Stimulated activated CD8-positive, alpha-beta memory T cell treated with anti-CD3 and anti-CD28 coated beads, Interleukin-15, amount 100 ng/mL, for 4 hours (primary cell): ENCODE measurements around the gene CXCR5.

Source experiments
- DNase-seq, 2 donors: peaks; one replicate each; pipeline ENCODE4 v3.0.0-alpha.2; 2020; ENCODE audit warnings: low read depth in 2 of 2

The CXCR5 gene

DNA sequence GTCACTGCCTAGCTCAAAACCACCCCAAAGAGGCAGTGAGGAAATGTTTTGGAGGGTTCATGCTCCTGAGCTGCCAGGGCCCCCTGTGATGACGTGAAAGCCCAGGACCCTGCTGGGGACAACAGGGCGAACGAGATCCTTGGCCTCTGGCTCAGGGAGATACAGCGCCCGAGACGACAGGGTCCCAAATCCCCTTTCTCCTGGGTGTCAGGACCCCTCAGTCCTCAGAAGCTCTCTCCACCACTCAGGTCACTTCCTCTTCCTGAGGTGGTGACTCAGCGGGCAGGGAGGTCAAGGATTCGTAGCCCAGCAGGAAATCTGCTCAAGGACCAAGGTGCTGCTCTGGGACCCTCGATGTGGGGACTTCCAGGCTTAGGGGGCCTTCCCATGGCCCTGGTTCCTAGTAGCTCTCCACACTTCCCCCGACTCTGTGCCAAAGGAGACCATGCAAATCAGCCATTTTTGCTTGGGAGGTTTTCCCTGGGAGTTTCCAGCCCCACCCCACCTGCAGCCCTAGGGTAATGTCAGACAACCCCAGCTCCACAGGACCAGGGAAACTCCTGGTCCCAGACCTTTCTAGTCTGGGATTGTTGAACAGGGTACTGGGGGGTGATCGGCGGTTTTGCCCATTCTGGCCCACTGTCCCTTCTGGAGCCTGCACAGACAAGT lies 29.2 kb downstream of the CXCR5 start:
- no peak for DNase-seq

DNA sequence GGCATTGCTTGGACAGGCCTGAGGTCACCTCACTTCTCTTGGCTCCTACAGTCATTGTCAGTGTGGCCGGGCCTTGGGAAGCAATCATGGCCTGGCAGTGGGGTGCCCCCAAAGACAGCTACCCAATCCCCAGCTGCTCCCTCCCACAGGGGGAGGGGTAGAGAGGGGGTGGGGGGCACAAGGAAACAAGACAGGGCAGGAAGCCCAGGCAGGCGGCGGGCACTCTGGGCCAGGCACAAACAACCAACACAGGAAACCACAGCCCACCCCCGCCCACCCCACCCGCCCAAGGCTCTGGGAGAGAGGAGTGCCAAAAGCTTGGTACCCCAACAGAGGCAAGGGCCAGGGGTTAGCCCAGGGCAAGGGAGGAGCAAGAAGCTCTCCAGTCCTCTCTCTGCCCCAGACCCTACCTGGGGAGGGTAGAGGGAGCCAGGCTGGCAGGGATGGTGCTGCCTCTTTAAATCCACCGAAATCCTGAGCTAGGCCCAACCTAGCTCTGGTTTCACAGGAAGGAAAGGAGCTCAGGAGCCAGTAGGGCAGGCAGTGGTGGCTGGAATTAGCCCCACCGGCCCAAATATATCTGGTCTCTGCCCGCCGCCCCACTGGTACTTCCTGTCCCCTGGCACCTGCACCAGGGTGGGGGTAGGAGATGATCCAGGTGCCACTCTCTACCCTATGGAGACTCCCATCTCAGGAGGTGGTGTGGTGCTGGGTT lies 29.9 kb downstream of the CXCR5 start:
- DNase-seq: no peak

DNA sequence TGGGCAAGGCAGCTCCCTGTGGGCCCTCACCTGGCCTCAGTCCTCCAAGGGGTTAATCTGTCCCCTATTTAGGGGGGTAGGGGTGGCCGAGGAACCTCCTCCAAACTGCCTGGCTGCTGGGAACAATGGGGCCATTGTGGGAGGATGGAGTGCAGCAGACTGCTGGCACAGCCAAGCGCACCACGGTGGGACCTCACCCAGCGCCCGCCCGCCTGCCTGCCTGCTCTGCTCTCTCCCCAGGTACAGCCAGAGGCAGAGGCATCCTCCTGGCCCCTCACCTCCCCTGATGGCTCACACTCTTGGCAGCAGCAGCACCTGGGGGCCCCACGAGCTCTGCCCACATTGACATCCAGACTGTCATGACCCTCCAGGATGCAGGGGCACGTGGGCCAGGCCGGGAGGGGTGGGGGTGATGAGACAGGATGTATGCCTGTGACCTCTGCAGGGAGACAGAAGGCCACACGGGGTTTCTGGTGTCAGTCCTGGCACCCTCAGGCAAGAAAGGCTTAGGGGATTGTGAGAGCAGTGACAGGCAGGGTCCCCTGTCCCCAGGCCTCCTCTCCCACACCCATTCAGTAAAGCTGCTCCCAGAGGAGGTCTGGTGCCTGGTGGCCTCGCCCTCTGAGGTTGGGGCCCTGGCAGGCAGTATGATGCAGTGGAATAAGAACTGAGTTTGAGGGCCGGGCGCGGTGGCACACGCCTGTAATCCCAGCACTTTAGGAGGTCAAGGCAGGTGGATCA lies 30.7 kb downstream of the CXCR5 start:
- no peak for DNase-seq

DNA sequence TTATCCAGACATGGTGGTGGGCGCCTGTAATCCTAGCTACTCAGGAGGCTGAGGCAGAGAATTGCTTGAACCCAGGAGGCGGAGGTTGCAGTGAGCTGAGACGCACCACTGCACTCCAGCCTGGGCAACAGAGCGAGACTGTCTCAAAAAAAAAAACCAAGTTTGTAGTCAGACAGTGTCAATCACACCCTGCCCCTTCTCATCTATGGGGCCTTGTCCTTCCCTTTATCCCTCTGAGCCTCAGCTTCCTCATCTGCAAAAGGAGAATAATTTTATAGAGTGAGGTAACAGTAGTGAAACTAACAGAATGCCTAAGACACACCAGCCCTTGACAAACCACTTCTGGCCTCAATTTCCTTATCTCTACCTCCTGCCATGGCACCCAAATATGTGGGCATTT lies 31.3 kb downstream of the CXCR5 start:
- no peak for DNase-seq

DNA sequence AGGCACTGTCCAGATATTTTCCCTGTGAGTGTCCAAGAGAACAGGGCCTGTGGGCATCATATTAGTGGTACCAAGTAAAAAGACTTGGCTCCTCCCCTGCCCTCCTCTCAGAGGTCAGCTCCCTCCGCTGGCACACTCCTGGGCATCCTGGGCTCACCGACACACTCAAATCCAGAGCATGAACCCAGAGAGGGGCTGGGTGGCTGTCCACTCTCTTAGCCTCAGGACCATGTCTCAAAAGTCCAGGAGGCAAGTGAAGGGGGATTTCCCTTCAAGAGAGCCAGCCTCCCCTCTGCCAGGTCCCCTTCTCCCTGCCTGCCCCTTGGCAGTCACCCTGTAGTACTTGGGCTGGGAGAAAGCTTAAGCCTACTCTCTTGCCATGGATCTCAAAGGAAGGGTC lies 31.7 kb downstream of the CXCR5 start:
- no peak for DNase-seq

DNA sequence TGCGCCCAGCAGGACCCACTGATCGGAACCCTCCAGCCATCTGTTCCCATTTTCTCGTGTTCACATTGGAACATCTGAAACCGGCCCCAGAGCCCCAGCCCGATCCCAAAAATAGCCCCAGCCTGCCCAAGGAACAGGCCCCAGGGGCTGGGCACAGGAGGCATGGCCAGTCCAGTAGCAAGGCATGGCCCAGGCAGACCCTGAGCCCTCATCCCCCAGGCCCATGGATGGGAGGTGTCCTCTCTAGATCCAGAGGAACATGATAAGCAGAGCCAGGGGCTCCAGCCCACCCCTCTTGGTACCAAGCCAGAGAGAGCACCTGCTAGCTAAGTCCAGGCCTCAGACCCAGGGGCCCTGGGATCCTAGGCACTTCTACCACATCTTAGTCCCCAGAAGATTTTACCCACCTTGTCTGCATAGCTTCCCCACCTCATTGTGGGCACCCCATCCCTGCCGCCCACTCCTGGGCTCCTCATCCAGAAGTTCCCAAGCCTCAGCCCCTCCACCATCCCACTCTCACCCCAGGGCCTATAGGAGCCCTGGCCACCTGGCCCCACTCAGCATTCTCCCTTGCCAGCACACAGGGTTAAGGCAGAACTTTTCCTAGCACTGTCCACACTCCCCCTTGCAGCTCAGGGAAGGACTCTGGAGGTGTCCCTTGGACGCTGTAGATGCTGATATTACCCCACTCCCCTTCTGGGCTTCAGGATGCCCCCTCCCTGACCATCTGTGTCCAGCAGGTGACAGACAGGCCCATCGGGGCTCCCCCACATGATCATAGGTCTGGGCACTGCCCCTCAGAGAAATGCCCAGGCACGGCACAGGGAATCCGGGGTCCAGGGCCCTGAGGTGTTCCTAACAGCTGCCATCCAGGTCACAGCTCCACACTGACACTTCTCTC lies 32.5 kb downstream of the CXCR5 start:
- no peak for DNase-seq

DNA sequence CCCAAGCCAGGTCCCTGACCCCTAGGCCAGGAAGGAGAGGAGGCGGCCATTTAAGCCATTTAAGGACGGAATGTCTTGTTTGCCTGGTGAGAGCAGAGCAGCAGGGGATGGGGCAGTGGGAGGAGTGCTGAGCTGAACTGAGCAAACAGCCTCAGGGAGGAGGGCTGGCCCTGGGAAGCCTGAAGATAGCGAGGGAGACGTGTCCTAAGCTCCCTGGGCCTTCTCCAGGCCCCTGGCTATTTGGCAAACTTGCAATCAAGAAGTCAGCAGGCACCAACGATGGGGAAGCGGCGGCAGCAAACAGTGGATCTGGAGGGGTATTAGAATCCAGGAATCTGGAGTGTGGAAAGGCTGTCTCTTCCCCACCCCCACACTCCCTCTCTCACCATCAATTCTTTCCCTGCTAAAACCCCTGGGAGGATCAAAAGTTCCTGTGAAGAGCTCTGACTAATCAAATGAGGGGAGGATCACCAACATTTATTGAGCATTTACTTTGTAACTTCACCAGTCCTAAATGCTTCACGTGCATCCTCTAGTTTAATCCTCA lies 33.2 kb downstream of the CXCR5 start:
- no peak for DNase-seq

DNA sequence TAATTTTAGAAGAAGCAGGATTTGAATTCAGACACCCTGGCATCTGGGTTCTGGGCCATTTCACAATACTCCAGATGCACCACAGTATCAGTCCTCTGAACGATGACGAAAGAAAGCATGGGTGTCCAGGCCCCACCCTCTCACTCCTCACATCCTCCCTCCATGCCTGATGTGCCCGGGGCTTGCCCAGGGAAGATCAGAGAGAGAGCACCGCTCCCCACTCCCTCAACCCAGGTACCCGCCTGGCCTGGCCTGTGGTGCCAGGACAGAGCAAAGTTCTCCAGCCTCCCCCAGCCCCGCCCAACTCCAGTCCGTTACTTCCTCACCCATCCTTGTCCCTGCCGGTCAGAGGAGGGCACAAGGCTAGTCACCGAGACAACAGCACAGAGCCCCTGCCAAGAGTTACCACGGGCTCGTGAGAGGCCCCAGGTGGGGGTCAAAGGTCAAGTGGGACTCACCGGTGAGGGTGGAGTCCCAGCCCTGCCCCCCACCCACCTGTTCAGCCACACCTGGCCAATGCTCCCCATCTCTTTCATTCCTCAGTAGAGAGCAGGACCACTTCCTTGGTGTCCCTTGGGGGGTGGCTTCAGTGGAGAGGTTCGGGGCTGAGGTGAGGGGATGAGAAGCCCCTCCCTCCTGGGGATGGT lies 33.9 kb downstream of the CXCR5 start:
- no peak for DNase-seq

DNA sequence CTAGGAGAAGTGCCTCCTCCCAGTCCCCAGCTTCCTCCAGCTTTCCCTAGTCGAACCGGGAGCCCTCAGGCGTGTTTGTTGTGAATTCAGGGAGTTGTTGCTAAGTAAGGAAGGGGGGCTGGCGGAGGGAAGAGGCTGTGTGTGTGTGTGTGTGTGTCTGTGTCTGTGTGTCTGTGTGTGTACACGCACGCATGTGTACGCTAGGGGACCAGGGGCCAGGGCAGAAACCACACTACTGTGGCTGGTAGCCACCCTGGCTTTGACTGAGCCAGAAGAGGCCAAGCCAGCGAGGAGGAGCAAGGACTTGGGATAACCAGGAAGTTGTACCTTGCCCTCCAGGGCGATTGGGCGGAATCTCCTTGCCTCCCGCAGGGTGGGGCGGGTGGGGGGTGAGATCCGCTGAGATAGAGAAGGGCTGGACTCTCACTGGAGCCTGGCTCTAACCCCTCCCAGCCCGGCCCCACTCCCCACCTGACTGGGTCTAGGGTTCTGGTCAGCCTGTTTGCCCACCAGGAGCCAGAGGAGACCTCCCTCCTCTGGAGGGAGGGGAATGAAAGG lies 34.5 kb downstream of the CXCR5 start:
- no peak for DNase-seq

DNA sequence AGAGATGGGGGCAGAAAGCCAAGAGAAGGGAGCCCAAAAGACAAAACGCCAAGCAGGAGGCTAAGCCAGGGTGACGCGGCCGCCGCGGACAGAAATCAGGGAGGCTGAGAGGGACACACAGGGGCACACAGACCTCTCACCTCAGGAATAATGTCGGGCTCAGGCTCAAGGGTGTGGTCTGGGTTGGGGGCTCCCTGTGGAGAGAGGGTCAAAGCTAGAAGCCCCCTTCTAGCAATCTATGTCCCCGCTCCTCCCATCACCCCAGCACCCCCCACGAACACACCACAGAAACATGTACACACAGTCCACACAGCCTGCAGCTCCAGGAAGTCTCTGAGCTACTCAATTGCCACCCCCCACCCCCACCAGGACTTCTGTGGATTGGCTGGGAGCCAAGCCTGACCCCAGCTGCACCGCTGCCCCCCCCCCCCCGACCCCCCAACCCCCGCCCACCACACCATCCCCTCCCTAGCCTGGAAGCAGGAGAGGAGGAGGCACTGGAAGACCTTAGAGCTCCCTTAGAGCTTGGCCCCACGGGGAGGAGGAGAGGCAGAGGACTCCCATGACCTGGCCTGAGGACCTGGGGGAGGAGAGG lies 35.1 kb downstream of the CXCR5 start:
- DNase-seq: no peak

DNA sequence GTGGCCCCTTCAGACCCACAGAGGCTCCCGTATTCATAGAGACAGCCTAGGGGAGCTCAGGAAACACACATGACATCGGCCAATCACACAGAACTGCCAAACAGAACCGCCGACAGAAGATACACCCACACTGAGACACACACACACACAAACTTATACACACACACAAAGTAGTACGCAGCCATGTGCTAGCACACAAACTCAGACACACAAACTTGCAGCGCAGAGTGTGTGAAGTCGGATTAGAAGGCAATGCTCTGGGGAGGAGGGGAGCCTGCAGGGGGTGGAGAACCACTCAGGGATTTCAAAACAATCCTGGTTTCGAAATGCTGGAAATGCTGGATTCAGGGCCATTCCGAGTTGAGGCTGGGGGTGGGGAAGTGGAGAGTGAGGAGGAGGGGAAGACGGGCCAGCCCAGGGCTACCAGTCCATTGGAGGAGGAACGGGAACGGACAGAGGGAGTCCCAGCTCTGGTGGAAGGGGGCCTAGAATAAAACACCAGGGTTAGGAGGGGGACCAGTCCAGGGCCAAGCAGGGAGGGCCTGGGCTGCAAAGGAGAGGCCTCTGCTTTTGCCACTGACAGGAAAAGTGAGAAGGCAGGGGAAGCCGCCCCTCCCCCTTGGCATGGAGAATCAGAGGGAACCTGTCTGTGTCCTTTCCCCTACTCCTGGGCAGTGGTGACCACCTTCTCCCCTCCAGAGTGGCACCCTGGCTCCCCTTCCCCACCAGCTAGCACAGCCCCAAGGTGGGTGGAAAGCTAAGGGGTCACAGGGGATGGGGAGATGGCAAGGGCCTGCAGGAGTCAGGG lies 37.6 kb downstream of the CXCR5 start:
- DNase-seq: no peak

DNA sequence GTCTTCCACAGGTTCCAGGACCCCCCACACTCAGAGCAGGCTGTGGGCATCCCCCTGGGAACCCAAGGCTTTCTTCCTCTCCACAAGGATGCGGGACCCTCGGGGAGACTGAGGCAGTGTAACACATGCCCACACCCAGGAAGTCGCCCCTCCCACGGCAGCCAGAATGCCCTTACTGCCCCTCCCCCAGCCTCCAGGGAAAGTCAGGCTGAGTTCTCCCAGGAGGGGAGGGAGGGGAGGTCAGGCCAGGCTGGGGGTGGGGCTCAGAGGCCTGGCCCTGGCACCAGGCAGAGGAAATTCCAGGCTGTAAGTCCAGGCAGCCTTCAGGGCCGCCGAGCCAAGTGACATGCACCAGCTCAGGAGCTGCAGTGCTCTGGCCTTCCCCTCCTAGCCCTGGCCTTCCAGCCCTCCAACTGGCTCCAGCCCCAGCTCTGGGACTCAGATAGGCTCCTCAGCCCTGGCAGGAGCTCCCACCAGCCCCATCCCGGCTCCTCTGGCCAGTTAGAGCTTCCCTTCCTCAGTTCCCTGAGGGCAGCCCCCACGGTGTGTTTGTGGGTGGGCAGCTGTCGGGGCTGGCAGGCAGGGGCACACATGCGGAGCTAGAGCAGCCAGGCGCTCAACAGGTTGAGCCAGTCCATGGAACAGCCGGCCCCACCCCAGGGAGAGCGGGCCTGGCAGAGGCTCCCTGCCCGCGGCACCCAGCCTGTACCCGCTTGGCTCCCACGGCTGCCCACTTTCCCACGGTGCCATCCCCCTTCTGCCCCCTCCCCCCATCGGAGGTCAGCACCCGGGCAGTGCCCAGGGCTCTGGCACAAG lies 38.4 kb downstream of the CXCR5 start:
- DNase-seq: no peak

DNA sequence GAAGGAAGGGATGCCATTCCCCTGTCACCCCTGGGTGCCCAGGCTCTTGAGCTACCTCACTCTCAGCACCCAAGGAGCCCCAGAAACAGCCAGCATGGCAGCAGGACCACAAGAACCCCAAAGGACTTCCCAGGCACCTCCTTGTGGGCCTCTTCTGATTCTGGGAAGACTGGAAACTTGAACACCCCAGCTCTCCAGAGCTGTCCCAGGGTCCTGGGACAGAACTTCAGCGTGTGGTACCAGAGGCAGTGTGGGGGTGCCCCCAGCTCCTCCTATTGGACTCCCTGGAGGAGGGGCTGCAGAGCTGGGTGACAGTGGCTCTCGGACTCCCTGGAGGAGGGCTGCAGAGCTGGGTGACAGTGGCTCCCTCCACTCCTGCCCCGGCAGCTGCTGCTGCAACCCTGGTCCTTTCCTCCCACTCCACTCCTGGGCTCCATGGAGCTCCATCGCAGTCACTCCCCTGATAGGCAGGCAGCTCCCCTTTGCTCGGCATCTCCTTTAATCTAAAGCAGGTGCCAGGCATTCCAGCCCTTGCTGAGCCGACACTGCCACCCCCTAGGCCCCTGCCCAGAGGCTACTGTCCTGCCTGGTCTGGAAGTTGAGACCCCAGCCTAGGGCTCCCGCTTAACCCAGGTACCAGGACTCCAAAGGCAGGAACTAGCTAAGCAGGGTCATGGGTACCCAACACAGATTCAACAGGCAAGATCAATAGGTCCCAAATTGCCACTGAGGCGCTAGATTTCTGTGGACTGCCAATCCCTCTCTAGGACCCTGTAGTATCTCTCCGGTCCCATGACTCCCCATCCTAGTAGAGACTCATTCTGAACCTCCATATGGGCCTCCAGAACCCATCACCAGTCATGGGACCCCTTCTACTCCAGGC lies 39.3 kb downstream of the CXCR5 start:
- DNase-seq: no peak

DNA sequence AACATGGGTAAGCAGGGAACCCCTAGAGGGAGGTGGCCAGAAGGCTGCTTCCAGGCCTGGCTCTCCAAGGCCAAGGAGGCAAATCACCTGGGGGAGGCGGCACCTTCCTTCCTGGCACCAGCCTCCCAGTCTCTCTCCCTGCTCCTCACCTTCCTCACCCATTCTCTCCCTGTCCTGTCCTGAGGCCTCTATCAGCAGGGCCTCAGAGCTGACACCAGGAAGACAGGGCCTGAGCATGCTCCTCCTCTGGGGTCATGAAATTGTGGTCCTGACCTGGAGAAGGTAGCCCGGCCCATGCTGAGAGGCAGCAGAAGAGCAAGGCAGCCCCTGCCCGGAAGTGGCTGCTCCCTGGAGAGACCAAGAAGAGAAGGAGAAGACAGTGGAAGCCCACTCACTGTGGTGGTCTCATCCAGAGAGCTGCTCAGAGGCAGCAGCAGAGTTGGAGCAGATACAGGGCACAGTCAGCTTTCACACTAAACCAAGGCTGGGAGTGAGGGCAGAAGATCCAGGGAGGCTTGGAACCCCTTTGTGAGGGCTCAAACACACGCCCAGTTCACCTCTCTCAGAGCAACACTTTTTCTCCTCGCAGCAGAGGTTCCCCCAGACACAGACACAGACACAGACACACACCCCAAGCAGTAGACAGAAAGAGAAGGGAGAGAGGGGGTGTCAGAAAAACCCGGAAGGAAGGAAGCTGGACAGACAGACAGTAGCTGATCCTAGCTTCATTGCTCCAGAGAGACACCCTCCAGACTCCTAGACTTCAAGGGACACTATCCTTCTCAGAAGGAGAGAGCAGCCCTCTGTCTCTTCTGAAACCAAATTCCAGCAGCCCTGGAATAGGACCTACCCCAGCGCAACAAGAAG lies 40.3 kb downstream of the CXCR5 start:
- no peak for DNase-seq

DNA sequence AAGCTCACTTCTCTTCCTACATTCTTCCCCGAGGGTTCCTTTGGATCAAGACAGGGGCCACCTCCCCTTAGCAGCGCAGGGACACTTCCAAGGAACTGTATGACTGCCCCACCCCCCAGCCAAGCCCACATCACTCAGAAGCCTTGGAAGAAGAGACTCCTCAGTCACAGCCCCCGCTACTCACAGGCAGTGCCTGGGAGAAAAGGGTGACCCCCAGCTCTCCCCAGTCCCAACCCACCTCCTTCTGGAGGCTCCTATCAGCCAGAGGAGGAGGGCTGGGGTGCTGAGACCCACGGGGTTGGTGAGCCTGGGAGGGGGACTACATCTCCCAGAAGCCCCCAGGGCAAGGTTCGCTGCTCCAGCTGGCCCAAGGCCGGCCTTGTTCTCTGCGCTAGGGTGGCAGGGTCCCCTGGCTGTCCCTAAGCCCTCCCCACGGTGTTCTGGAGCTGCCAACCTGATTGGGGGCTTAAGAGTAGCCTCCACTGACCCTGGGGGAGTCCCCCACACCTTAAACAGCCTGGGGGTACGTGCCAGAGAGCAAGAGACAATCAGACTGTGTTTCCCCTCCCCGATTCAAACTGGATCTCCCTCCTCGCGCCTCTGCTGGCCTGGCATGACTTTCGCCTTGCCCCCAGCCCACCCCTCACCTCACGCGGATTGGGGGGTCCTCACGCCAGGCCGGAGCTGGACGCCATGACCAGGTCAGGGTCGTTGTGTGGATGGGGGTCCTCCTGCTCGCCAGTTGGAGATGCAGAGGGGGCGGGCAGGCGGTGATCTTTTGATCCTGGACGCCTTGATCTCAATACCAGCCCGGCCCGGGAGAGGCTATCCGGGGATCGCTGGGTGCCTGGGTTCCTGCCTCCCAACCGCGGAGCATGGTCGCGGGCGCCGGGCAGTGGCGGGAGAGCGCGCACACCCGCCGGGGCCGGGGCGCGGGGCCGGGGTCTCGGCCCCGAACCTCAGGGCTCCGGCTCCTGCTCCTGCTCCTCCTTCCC lies 41.2 kb downstream of the CXCR5 start:
- no peak for DNase-seq
